H1 (cell line): ENCODE results near the gene MARK3. TPM values are rescaled to one million over a fixed set of nuclear protein-coding genes. Genes with fewer than 3 reads are reported as not detected.

Experiments
- CTBP2 ChIP-seq: IDR thresholded peaks from 2 replicates; pipeline ENCODE4 v1.7.0; 2011; ENCODE audit warnings: borderline replicate concordance, mild to moderate bottlenecking, moderate library complexity, mixed read lengths, low read length; ENCODE audit not compliant: insufficient read depth, insufficient read length
- TBP ChIP-seq: IDR thresholded peaks from 2 replicates; pipeline ENCODE4 v1.6.1; 2011; ENCODE audit warnings: low read depth, low read length, improper control_type of control experiment
- polyA plus RNA-seq, 7 experiments: library from polyadenylated mRNA; depleted of rRNA in 3 of 7; stranded (reverse) in 5 of 7; unstranded in 2 of 7; fragments of >200 nt in 5 of 7; fragments of 200-250 nt in 2 of 7; gene quantifications; 1 replicate in 5 of 7; 2 replicates in 1 of 7; 4 replicates in 1 of 7; pipeline versions ENCODE4 v1.2.1 to v1.2.3, GENCODE V29; 2011 to 2013; ENCODE audit warnings: missing spikeins in 2 of 7, mixed read lengths in 2 of 7
- small RNA-seq: library from polyadenylated mRNA; stranded (forward); fragments of <200 nt; extraction: miRNeasy Mini kit (QIAGEN cat#:217004); gene quantifications from one replicate; pipeline ENCODE3, GENCODE V24; 2013; ENCODE audit not compliant: insufficient read depth
- total RNA-seq: library from RNA; stranded (reverse); fragmentation: NEBNext Ultra II Directional; extraction: Animal tissue kit (Norgen Biotek cat#: 25700); gene quantifications from 2 replicates; pipeline ENCODE4 v1.2.1, GENCODE V29; 2021

MARK3 gene
- total and polyA plus RNA-seq, 2 of the 8 experiments (the other 6 are each of a cell fraction or from before 2014, with no cell fraction given): 39.4 to 76.9 TPM

DNA sequence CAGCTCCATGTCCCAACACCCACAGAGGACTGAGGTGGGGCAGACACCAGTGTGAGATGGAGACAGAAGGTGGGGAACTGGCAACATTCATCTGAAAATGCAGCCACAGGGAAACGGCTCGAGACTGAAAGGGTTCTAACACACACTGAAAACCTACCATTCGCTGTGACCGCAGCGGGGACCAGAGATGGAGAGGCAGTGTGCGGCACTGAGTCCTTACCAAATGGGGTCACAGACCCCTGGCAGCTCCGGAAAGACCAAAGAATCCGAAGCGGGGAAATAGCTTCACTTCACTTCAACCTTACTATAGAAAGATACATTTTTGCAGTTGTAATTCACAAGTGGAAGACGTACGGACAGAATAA lies 167.6 kb downstream of the MARK3 start (continued):
- TF ChIP-seq CTBP2 (no peak), TBP (no peak)

Small RNA genes lying within 50 kb of the gene (small RNA-seq; reads per million reads assigned to genes)
- gene RNU7-160P (not detected), gene SNORA28 (23.3 reads per million, percentile 93 among the genes with 10 or more reads in this experiment)

Other genes starting within 250 kb of the MARK3 start
- gene EIF5, start 51.2 kb upstream of the MARK3 start, total RNA-seq: 323 and 328 TPM in 2 replicates
- gene EIF5, start 51.2 kb upstream of the MARK3 start, polyA plus RNA-seq (2011; rRNA removed): 179 and 184 TPM in 2 replicates
- 538 and 572 TPM in 2 replicates for gene CKB, start 137.4 kb downstream of the MARK3 start, total RNA-seq
- gene CKB, start 137.4 kb downstream of the MARK3 start, polyA plus RNA-seq (2011; rRNA removed): 950 and 1,969 TPM in 2 replicates
- gene TRMT61A, start 143.8 kb downstream of the MARK3 start, total RNA-seq: 15.1 and 15.8 TPM in 2 replicates
- 19.0 and 29.7 TPM in 2 replicates for gene TRMT61A, start 143.8 kb downstream of the MARK3 start, polyA plus RNA-seq (2011; rRNA removed)
- gene BAG5, start 177.2 kb downstream of the MARK3 start, total RNA-seq: 29.2 and 29.5 TPM in 2 replicates
- gene BAG5, start 177.2 kb downstream of the MARK3 start, polyA plus RNA-seq (2011; rRNA removed): 5.9 and 7.4 TPM in 2 replicates
- gene COA8, start 177.5 kb downstream of the MARK3 start, total RNA-seq: 35.0 and 35.5 TPM in 2 replicates
- 5.9 and 7.1 TPM in 2 replicates for gene COA8, start 177.5 kb downstream of the MARK3 start, polyA plus RNA-seq (2011; rRNA removed)
- 130 and 134 TPM in 2 replicates for gene KLC1, start 243.8 kb downstream of the MARK3 start, total RNA-seq
- gene KLC1, start 243.8 kb downstream of the MARK3 start, polyA plus RNA-seq (2011; rRNA removed): 84.6 and 123 TPM in 2 replicates